Osteoblast (primary cell): ENCODE results near the gene SLC7A8. TPM values are rescaled to one million over a fixed set of nuclear protein-coding genes. Genes with fewer than 3 reads are reported as not detected.

ENCODE experiments used
- DNase-seq: peaks from one replicate; pipeline ENCODE4 v3.0.0; 2011; ENCODE audit warnings: low spot score, mixed read lengths; ENCODE audit not compliant: insufficient read length; ENCODE audit errors: missing footprints
- H2AFZ ChIP-seq: 2 replicates; pipeline ENCODE4 v1.6.0; 2011; ENCODE audit warnings: mild to moderate bottlenecking, low read length
- H3K27ac ChIP-seq: 2 replicates; pipeline ENCODE4 v1.5.1; 2011; ENCODE audit warnings: mild to moderate bottlenecking, low read depth, low read length, moderate library complexity
- H3K27me3 ChIP-seq: 2 replicates; pipeline ENCODE4 v1.6.0; 2012; ENCODE audit warnings: mild to moderate bottlenecking, control low read depth, inconsistent platforms, low read length, moderate library complexity; ENCODE audit not compliant: insufficient read depth
- H3K36me3 ChIP-seq: 2 replicates; pipeline ENCODE4 v1.5.1; 2011; ENCODE audit warnings: mild to moderate bottlenecking, low read length, control low read depth, moderate library complexity; ENCODE audit not compliant: insufficient read depth
- H3K4me1 ChIP-seq: 2 replicates; pipeline ENCODE4 v1.5.1; 2011; ENCODE audit warnings: mild to moderate bottlenecking, low read length, control low read depth, moderate library complexity; ENCODE audit not compliant: insufficient read depth
- H3K4me2 ChIP-seq: 2 replicates; pipeline ENCODE4 v1.6.0; 2011; ENCODE audit warnings: mild to moderate bottlenecking, low read length; ENCODE audit not compliant: insufficient read depth
- H3K4me3 ChIP-seq: fragments of 200-600 bp; sonication (generic); 3 replicates; pipeline ENCODE4 v1.5.1; 2012; ENCODE audit warnings: mild to moderate bottlenecking, low read length, inconsistent platforms; ENCODE audit not compliant: insufficient read depth
- H3K79me2 ChIP-seq: 2 replicates; pipeline ENCODE4 v1.6.0; 2012; ENCODE audit warnings: mild to moderate bottlenecking, low read length, control low read depth, inconsistent platforms; ENCODE audit not compliant: insufficient read depth
- H3K9me3 ChIP-seq: 2 replicates; pipeline ENCODE4 v1.5.1; 2011; ENCODE audit warnings: low read depth, low read length, control low read depth
- H4K20me1 ChIP-seq: 2 replicates; pipeline ENCODE4 v1.6.0; 2012; ENCODE audit warnings: mild to moderate bottlenecking, low read length, control low read depth; ENCODE audit not compliant: insufficient read depth
- CTCF ChIP-seq: IDR thresholded peaks from 2 replicates; pipeline ENCODE4 v1.5.1; 2011; ENCODE audit warnings: mild to moderate bottlenecking, low read depth, low read length, moderate library complexity; ENCODE audit errors: extremely low read depth
- total RNA-seq: library from RNA; depleted of rRNA; stranded (reverse); fragments of >200 nt; gene quantifications from 2 replicates; pipeline ENCODE4 v1.2.3, GENCODE V29; 2012

Gene SLC7A8
- total RNA-seq, 1 donor: 4.3 TPM

GRCh38 chr14:23127861-23128260 lies 55.6 kb downstream of the SLC7A8 start:
- H3K9me3 ChIP-seq: no peaks in the 10 kb centered on the region
- no peaks in the 10 kb centered on the region for H4K20me1 ChIP-seq
- no peak for DNase-seq
- H3K4me3 ChIP-seq: no peak overlapping the region
- peaks cover 3% of the 10 kb centered on the region for H3K27me3 ChIP-seq
- TF ChIP-seq CTCF: no peak
- no peak overlapping the region for H2AFZ ChIP-seq
- H3K27ac ChIP-seq: no peak overlapping the region
- no peaks in the 10 kb centered on the region for H3K4me1 ChIP-seq
- H3K79me2 ChIP-seq: no peaks in the 10 kb centered on the region
- no peaks in the 10 kb centered on the region for H3K36me3 ChIP-seq
- no peak overlapping the region for H3K4me2 ChIP-seq

- no peak for DNase-seq
Measured at GRCh38 chr14:23126548-23127278, 56.7 kb downstream of the SLC7A8 start.

GRCh38 chr14:23125933-23126524 lies 57.4 kb downstream of the SLC7A8 start:
- no peak overlapping the region for H3K27ac ChIP-seq
- no peaks in the 10 kb centered on the region for H3K36me3 ChIP-seq
- no peak overlapping the region for H2AFZ ChIP-seq
- H3K27me3 ChIP-seq: peaks cover 3% of the 10 kb centered on the region
- no peaks in the 10 kb centered on the region for H3K79me2 ChIP-seq
- no peaks in the 10 kb centered on the region for H4K20me1 ChIP-seq
- no peak for DNase-seq
- H3K9me3 ChIP-seq: no peaks in the 10 kb centered on the region
- no peak overlapping the region for H3K4me2 ChIP-seq
- no peak for TF ChIP-seq CTCF
- H3K4me3 ChIP-seq: no peak overlapping the region
- H3K4me1 ChIP-seq: peaks cover 10% of the 10 kb centered on the region

More at GRCh38 chr14:23126548-23127278, 56.7 kb downstream of the SLC7A8 start:
- H3K4me2 ChIP-seq: no peak overlapping the region
- peaks cover 3% of the 10 kb centered on the region for H3K4me1 ChIP-seq
- H3K9me3 ChIP-seq: no peaks in the 10 kb centered on the region
- no peak for TF ChIP-seq CTCF
- H3K27ac ChIP-seq: no peak overlapping the region
- no peaks in the 10 kb centered on the region for H3K36me3 ChIP-seq
- peaks cover 3% of the 10 kb centered on the region for H3K27me3 ChIP-seq
- no peaks in the 10 kb centered on the region for H3K79me2 ChIP-seq
- no peak overlapping the region for H3K4me3 ChIP-seq
- no peak overlapping the region for H2AFZ ChIP-seq
- no peaks in the 10 kb centered on the region for H4K20me1 ChIP-seq

GRCh38 chr14:23125011-23125410 lies 58.4 kb downstream of the SLC7A8 start:
- no peaks in the 10 kb centered on the region for H3K9me3 ChIP-seq
- H3K27me3 ChIP-seq: no peaks in the 10 kb centered on the region
- no peaks in the 10 kb centered on the region for H3K36me3 ChIP-seq
- H3K4me3 ChIP-seq: no peak overlapping the region
- H3K27ac ChIP-seq: no peak overlapping the region
- DNase-seq: no peak
- TF ChIP-seq CTCF: no peak
- no peaks in the 10 kb centered on the region for H4K20me1 ChIP-seq
- no peak overlapping the region for H2AFZ ChIP-seq
- no peaks in the 10 kb centered on the region for H3K79me2 ChIP-seq
- no peak overlapping the region for H3K4me2 ChIP-seq
- peaks cover 12% of the 10 kb centered on the region for H3K4me1 ChIP-seq
